GM23248 (cell line): ENCODE results near the gene RPN2. TPM values are rescaled to one million over a fixed set of nuclear protein-coding genes. Genes with fewer than 3 reads are reported as not detected.

Source experiments
- DNase-seq: peaks from one replicate; pipeline ENCODE4 v3.0.0-alpha.2; 2015
- H2AFZ ChIP-seq: fragments of 200-600 bp; sonication (generic); 2 replicates; pipeline ENCODE4 v1.6.1; 2016; ENCODE audit warnings: antibody characterized with exemption
- H3F3A ChIP-seq: fragments of 200-600 bp; sonication (generic); 2 replicates; pipeline ENCODE4 v1.6.1; 2016; ENCODE audit warnings: mild to moderate bottlenecking, antibody characterized with exemption, mixed run types; ENCODE audit not compliant: insufficient read depth
- H3K27ac ChIP-seq: fragments of 200-600 bp; sonication (generic); 2 replicates; pipeline ENCODE4 v1.5.1; 2016; ENCODE audit warnings: mild to moderate bottlenecking
- H3K27me3 ChIP-seq: fragments of 200-600 bp; sonication (generic); replicated peaks from 2 replicates; pipeline ENCODE4 v1.6.1; 2016; ENCODE audit warnings: mild to moderate bottlenecking; ENCODE audit not compliant: insufficient read depth
- H3K36me3 ChIP-seq: fragments of 200-600 bp; sonication (generic); 2 replicates; pipeline ENCODE4 v1.6.1; 2016; ENCODE audit warnings: low read depth, mild to moderate bottlenecking
- H3K4me1 ChIP-seq: fragments of 200-600 bp; sonication (generic); 2 replicates; pipeline ENCODE4 v1.6.1; 2016; ENCODE audit warnings: mild to moderate bottlenecking; ENCODE audit not compliant: insufficient read depth
- H3K4me2 ChIP-seq: fragments of 200-600 bp; sonication (generic); one replicate; pipeline ENCODE4 v1.6.1; 2016; ENCODE audit warnings: mild to moderate bottlenecking; ENCODE audit not compliant: unreplicated experiment
- H3K4me3 ChIP-seq: fragments of 200-600 bp; sonication (generic); 2 replicates; pipeline ENCODE4 v1.5.1; 2016; ENCODE audit warnings: mild to moderate bottlenecking
- H3K79me2 ChIP-seq: fragments of 200-600 bp; sonication (generic); 2 replicates; pipeline ENCODE4 v1.6.1; 2016; ENCODE audit warnings: mild to moderate bottlenecking; ENCODE audit not compliant: insufficient read depth
- H3K9ac ChIP-seq: fragments of 200-600 bp; sonication (generic); 2 replicates; pipeline ENCODE4 v1.6.1; 2016; ENCODE audit warnings: mild to moderate bottlenecking
- H3K9me2 ChIP-seq: fragments of 200-600 bp; sonication (generic); 2 replicates; pipeline ENCODE4 v1.6.1; 2016; ENCODE audit warnings: mixed run types, mild to moderate bottlenecking, moderate library complexity; ENCODE audit not compliant: insufficient read depth
- H3K9me3 ChIP-seq: fragments of 200-600 bp; sonication (generic); one replicate; pipeline ENCODE4 v1.6.1; 2017; ENCODE audit warnings: low read depth
- H4K20me1 ChIP-seq: fragments of 200-600 bp; sonication (generic); 2 replicates; pipeline ENCODE4 v1.6.0; 2016; ENCODE audit not compliant: insufficient read depth
- EZH2 ChIP-seq: fragments of 200-600 bp; sonication (generic); IDR thresholded peaks from 2 replicates; pipeline ENCODE4 v1.6.1; 2018; ENCODE audit warnings: antibody characterized with exemption, mild to moderate bottlenecking; ENCODE audit not compliant: insufficient read depth, poor library complexity, severe bottlenecking
- EZH2phosphoT487 ChIP-seq: fragments of 200-600 bp; sonication (generic); IDR thresholded peaks from 2 replicates; pipeline ENCODE4 v1.6.1; 2018; ENCODE audit warnings: antibody characterized with exemption, moderate library complexity, mild to moderate bottlenecking, low read depth; ENCODE audit not compliant: insufficient read depth
- WGBS, 2 experiments: methylation state at CpG; one replicate each; pipeline ENCODE4 v1.1.6; 2015 to 2017; ENCODE audit warnings: low lambda C conversion rate in 2 of 2, low coverage in 1 of 2; ENCODE audit errors: missing lambda C conversion rate in 2 of 2; 5-methylcytosine and 5-hydroxymethylcytosine counted together
- in situ Hi-C: fragments of 300-500 bp; cut with MboI; formaldehyde crosslinking; loops from 2 replicates; pipeline ENCODE4 v1.15.0; 2020
- polyA plus RNA-seq: library from polyadenylated mRNA; unstranded; fragments of >200 nt; fragmentation: Nextera tagmentation; extraction: Ambion mirVana; gene quantifications from 2 replicates; pipeline ENCODE4 v1.2.1, GENCODE V29; 2016
- total RNA-seq: library from RNA; depleted of rRNA; stranded (reverse); fragments of >200 nt; shearing (Covaris generic); gene quantifications from 2 replicates; pipeline ENCODE4 v1.2.3, GENCODE V29; 2014

Gene RPN2
- total and polyA plus RNA-seq, 2 experiments from 2014 or later = 368 to 379 TPM

DNA sequence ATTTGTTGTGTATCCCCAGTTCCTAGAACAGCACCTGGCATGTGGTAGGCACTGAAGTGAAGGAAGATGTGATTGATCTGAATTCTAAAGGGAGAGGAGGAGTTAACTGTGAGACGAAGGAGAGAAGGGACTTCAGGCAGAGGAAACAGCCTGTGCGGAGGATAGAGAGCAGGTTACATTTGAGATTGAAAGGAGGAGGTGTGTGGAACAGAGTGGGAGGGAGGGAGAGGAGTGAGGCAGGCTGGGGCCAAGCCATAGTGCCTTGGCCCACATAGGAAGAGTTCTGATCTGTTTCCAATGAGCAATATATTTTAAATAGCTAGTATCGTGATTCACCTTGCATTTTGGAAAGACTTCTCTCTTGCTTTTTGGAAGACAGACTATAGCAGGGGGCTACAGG is 14.1 kb downstream of the RPN2 start:
- Histone ChIP-seq H3F3A (no peaks in the 10 kb centered on the region), H3K36me3 (peaks cover 11% of the 10 kb centered on the region; the same call in 1 of the 2 replicates), H3K4me2 (no peak overlapping the region), H3K9me3 (no peaks in the 10 kb centered on the region), H3K4me1 (peaks cover 4% of the 10 kb centered on the region), H3K27ac (no peak overlapping the region), H3K79me2 (peaks cover 99% of the 10 kb centered on the region), H3K4me3 (no peak overlapping the region), H2AFZ (no peak overlapping the region), H3K9ac (no peak overlapping the region), H3K27me3 (no peaks in the 10 kb centered on the region), H3K9me2 (no peaks in the 10 kb centered on the region), H4K20me1 (peaks cover 12% of the 10 kb centered on the region; the same call in 1 of the 2 replicates)
- TF ChIP-seq EZH2 (no peak), EZH2phosphoT487 (no peak)
- WGBS, 2 experiments = 75 to 85% methylated on average over 3 of the region's 3 CpGs
- no peak for DNase-seq
- in situ Hi-C loops = no loop called here

DNA sequence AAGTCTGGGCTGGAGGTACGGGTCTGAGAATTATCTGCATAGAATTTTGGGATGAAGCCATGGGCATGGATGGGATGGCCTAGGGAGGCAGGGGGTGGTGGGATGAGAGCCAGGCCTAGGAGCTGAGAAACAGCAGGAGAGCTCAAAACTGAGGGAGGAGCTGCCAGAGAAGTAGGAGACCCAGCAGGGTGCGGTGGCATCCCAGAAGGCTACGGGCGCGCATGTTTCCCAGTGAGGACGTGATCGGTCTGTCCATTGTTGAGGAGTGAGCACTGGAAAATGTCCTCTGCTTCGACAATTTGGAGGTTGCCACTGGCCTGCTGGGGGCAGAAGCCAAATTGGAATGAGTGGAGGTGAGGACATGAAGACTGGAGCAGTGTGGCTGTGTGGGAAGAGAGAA is 14.7 kb downstream of the RPN2 start:
- no peak for DNase-seq
- no peaks in the 10 kb centered on the region for H3K27me3 ChIP-seq
- no peak overlapping the region for H2AFZ ChIP-seq
- H3K4me2 ChIP-seq = no peak overlapping the region
- in situ Hi-C loops = no loop called here
- peaks cover 99% of the 10 kb centered on the region for H3K79me2 ChIP-seq
- no peaks in the 10 kb centered on the region for H3K9me3 ChIP-seq
- H3K27ac ChIP-seq = no peak overlapping the region
- H4K20me1 ChIP-seq = peaks cover 12% of the 10 kb centered on the region; the same call in 1 of the 2 replicates
- TF ChIP-seq EZH2phosphoT487 = no peak
- TF ChIP-seq EZH2 = no peak
- peaks cover 4% of the 10 kb centered on the region for H3K4me1 ChIP-seq
- no peaks in the 10 kb centered on the region for H3K9me2 ChIP-seq
- WGBS, 2 experiments = 94 to 96% methylated on average over 7 to 8 of the region's 8 CpGs
- no peaks in the 10 kb centered on the region for H3F3A ChIP-seq
- H3K4me3 ChIP-seq = no peak overlapping the region
- peaks cover 11% of the 10 kb centered on the region; the same call in 1 of the 2 replicates for H3K36me3 ChIP-seq
- H3K9ac ChIP-seq = no peak overlapping the region

DNA sequence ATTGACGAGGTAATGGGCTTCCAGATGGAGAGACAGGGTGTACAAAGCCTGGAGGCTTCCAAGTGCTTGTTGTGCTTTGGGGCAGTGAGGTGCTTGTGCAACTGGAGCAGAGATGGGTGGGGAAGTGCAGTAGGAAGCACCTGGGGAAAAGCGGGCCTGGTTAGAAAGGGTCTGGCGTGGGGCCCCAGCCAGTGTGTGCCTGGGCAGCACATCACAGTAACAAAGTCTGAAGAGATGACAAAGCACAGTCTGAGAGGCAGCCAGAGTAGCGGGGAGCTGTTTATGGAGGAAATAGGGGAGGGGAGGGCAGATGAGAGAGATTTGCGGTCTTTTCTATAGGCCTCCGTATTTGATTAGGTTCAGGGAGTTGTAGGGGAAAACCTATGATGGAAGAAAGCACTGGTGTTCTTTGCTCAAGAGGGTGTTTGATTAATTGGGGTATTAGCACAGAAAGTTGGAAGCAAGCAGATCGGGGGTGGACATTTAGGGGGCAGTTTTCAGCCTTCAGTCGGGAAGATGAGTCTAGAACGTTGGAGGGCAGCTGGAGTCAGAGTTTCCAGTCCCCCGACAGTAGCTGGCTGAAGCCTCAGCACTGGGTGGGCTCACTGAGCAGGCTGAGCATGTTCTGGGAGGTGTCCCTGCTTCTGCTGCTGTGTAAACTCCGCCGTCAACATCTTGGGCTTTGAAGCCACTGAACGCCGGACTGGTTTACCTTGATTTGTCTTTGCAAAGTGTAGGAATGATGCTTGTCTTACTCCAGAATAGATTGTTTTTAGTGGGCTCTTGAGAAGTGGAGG is 15.7 kb downstream of the RPN2 start:
- Histone ChIP-seq H2AFZ (no peak overlapping the region), H4K20me1 (peaks cover 12% of the 10 kb centered on the region; the same call in 1 of the 2 replicates), H3K36me3 (peaks cover 6% of the 10 kb centered on the region; the same call in 1 of the 2 replicates), H3F3A (no peaks in the 10 kb centered on the region), H3K4me2 (no peak overlapping the region), H3K9me3 (no peaks in the 10 kb centered on the region), H3K79me2 (peaks cover 99% of the 10 kb centered on the region), H3K27ac (no peak overlapping the region), H3K9ac (no peak overlapping the region), H3K4me3 (no peak overlapping the region), H3K9me2 (no peaks in the 10 kb centered on the region), H3K27me3 (no peaks in the 10 kb centered on the region), H3K4me1 (peaks cover 4% of the 10 kb centered on the region)
- WGBS, 2 experiments = 66 to 70% methylated on average over 14 of the region's 14 CpGs
- no peak for DNase-seq
- in situ Hi-C loops = no loop called here
- TF ChIP-seq EZH2phosphoT487 (no peak), EZH2 (no peak)

DNA sequence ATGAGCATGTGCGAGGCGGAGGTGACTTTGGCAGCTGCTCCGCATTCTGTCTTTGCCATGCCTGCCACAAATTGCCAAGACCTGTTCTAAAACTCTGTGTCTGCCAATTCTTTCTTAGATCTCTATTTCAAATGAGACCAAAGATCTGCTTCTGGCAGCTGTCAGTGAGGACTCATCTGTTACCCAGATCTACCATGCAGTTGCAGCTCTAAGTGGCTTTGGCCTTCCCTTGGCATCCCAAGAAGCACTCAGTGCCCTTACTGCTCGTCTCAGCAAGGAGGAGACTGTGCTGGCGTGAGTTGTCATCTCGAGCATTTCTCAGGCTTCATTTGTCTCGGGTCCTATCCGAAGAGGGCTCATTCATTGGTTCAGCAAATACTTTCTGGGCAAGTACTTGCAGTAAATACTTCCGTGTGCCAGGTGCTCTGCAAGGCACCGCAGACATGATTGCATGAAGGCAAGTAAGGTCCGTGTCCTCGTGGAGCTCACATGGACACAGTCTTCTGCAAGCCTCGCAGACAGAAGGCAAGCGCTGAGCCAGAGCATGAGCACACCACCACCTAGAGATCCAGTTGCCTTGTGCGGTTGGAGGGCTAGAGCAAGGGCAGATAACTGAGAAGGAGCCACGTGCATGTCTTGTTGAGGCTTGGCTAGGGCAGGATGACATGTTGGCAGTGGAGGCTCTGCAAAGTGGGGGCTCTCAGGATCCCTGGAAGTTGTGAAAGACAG is 20.0 kb downstream of the RPN2 start:
- H3K27me3 ChIP-seq = no peaks in the 10 kb centered on the region
- TF ChIP-seq EZH2 = no peak
- no peak for TF ChIP-seq EZH2phosphoT487

More for the DNA sequence above, 20.0 kb downstream of the RPN2 start:
- Histone ChIP-seq H3K79me2 (peaks cover 79% of the 10 kb centered on the region), H3K27ac (no peak overlapping the region), H3F3A (peaks cover 13% of the 10 kb centered on the region), H3K9me3 (no peaks in the 10 kb centered on the region), H3K4me1 (peaks cover 12% of the 10 kb centered on the region), H3K4me3 (no peak overlapping the region), H3K36me3 (peaks cover 3% of the 10 kb centered on the region; the same call in 1 of the 2 replicates), H4K20me1 (no peaks in the 10 kb centered on the region; the same call in 1 of the 2 replicates), H3K9me2 (no peaks in the 10 kb centered on the region), H2AFZ (no peak overlapping the region), H3K4me2 (no peak overlapping the region), H3K9ac (no peak overlapping the region)
- 80% methylated on average over 16 of the region's 16 CpGs for WGBS, 2 experiments
- in situ Hi-C loops = no loop called here
- no peak for DNase-seq
